SK-N-SH (cell line): Measurements from ENCODE around the gene UGT2A3. TPM values are rescaled to one million over a fixed set of nuclear protein-coding genes. Genes with fewer than 3 reads are reported as not detected.

Experiments used
- CTCF ChIA-PET: fragments of 300-600, 350-600 bp; formaldehyde crosslinking; extraction: SDS; loops from one replicate; lab custom pipeline; 2021; lab: Yijun Ruan, JAX
- POLR2A ChIA-PET: fragments of 350-600 bp; sonication (Branson Sonifier 250); formaldehyde crosslinking; extraction: SDS; loops from one replicate; lab custom pipeline; 2020; ENCODE audit warnings: antibody characterized with exemption, inconsistent platforms; lab: Yijun Ruan, JAX
- DNase-seq: peaks from one replicate; pipeline ENCODE4 v3.0.0; 2012
- H2AFZ ChIP-seq: fragments of 200-600 bp; sonication (generic); 2 replicates; pipeline ENCODE4 v1.8.1; 2016; ENCODE audit warnings: antibody characterized with exemption, mild to moderate bottlenecking, low read depth
- H3F3A ChIP-seq: fragments of 200-600 bp; sonication (generic); replicated peaks from 2 replicates; pipeline ENCODE3; 2016; ENCODE audit warnings: antibody characterized with exemption, mild to moderate bottlenecking; ENCODE audit not compliant: insufficient read depth
- H3K27ac ChIP-seq, 2 experiments: fragments of 200-500 bp in 1 of 2; fragments of 200-600 bp in 1 of 2; sonication (Bioruptor generic) in 1 of 2; sonication (generic), shearing (Covaris generic) in 1 of 2; 2 replicates each; pipeline versions ENCODE4 v1.5.1 to v1.6.1; 2014 to 2016; ENCODE audit warnings: low read depth in 2 of 2, inconsistent platforms in 1 of 2, low read length in 1 of 2, mild to moderate bottlenecking in 1 of 2, mixed read lengths in 1 of 2
- H3K27me3 ChIP-seq: fragments of 200-600 bp; sonication (generic), shearing (Covaris generic); 2 replicates; pipeline ENCODE4 v1.6.1; 2016; ENCODE audit warnings: mixed run types; ENCODE audit not compliant: insufficient read depth
- H3K36me3 ChIP-seq, 2 experiments: fragments of 200-500 bp in 1 of 2; fragments of 200-600 bp in 1 of 2; sonication (Bioruptor generic) in 1 of 2; sonication (generic) in 1 of 2; replicated peaks in 1 of 2; 2 replicates each; pipeline versions ENCODE3 to v1.5.1; 2014 to 2016; ENCODE audit warnings: low read length in 1 of 2, mild to moderate bottlenecking in 1 of 2; ENCODE audit not compliant: insufficient read depth in 2 of 2, control insufficient read depth in 1 of 2
- H3K4me1 ChIP-seq, 2 experiments: fragments of 200-500 bp in 1 of 2; fragments of 200-600 bp in 1 of 2; sonication (Bioruptor generic) in 1 of 2; sonication (generic), shearing (Covaris generic) in 1 of 2; 2 replicates each; pipeline versions ENCODE4 v1.5.1 to v1.6.1; 2014 to 2016; ENCODE audit warnings: low read depth in 1 of 2, low read length in 1 of 2, mixed run types in 1 of 2; ENCODE audit not compliant: insufficient read depth in 2 of 2, control insufficient read depth in 1 of 2
- H3K4me2 ChIP-seq: fragments of 200-600 bp; sonication (generic), shearing (Covaris generic); 2 replicates; pipeline ENCODE4 v1.6.1; 2017; ENCODE audit warnings: mixed run types
- H3K4me3 ChIP-seq, 2 experiments: fragments of 200-500 bp in 1 of 2; fragments of 200-600 bp in 1 of 2; sonication (Bioruptor generic) in 1 of 2; sonication (generic), shearing (Covaris generic) in 1 of 2; 2 replicates each; pipeline versions ENCODE4 v1.5.1 to v1.8.1; 2014 to 2016; ENCODE audit warnings: low read depth in 2 of 2, inconsistent platforms in 1 of 2, low read length in 1 of 2, mild to moderate bottlenecking in 1 of 2, mixed read lengths in 1 of 2, moderate library complexity in 1 of 2
- H3K79me2 ChIP-seq: fragments of 200-600 bp; sonication (generic); 2 replicates; pipeline ENCODE4 v1.8.1; 2017; ENCODE audit warnings: mild to moderate bottlenecking; ENCODE audit not compliant: insufficient read depth
- H3K9ac ChIP-seq: fragments of 200-600 bp; sonication (generic); 2 replicates; pipeline ENCODE4 v1.6.1; 2017; ENCODE audit warnings: mixed run types
- H3K9me2 ChIP-seq: fragments of 200-600 bp; sonication (generic); 2 replicates; pipeline ENCODE4 v1.6.1; 2017; ENCODE audit warnings: mixed run types
- H3K9me3 ChIP-seq: fragments of 200-600 bp; sonication (generic); 2 replicates; pipeline ENCODE4 v1.6.1; 2017; ENCODE audit warnings: mixed run types, mild to moderate bottlenecking, moderate library complexity
- H4K20me1 ChIP-seq: fragments of 200-600 bp; sonication (generic); 2 replicates; pipeline ENCODE4 v1.6.1; 2017; ENCODE audit warnings: mild to moderate bottlenecking, mixed run types; ENCODE audit not compliant: insufficient read depth
- CHD2 ChIP-seq: fragments of 150-350 bp; IDR thresholded peaks from 2 replicates; pipeline ENCODE4 v1.6.1; 2018; ENCODE audit warnings: low read length; ENCODE audit not compliant: partially characterized antibody
- CTCF ChIP-seq: fragments of 200-600 bp; sonication (generic); IDR thresholded peaks from 2 replicates; pipeline ENCODE4 v1.6.1; 2017; ENCODE audit warnings: antibody characterized with exemption, mild to moderate bottlenecking, moderate library complexity
- ELF1 ChIP-seq: IDR thresholded peaks from 2 replicates; pipeline ENCODE4 v1.4.0; 2012
- FOSL2 ChIP-seq: IDR thresholded peaks from 2 replicates; pipeline ENCODE4 v1.4.0; 2012; ENCODE audit warnings: low read depth, mild to moderate bottlenecking, moderate library complexity, borderline replicate concordance
- FOXJ3 ChIP-seq: sonication (generic); formaldehyde crosslinking; IDR thresholded peaks from 2 replicates; pipeline ENCODE4 v1.5.1; 2020; ENCODE audit warnings: mild to moderate bottlenecking, missing genetic modification reagents
- IRF3 ChIP-seq: fragments of 150-350 bp; IDR thresholded peaks from 2 replicates; pipeline ENCODE4 v1.6.1; 2016; ENCODE audit warnings: mild to moderate bottlenecking, low read depth, low read length
- NFIC ChIP-seq: IDR thresholded peaks from 2 replicates; pipeline ENCODE4 v1.4.0; 2012; ENCODE audit warnings: borderline replicate concordance
- NRF1 ChIP-seq: IDR thresholded peaks from 2 replicates; pipeline ENCODE4 v1.6.1; 2012; ENCODE audit warnings: low read depth, mild to moderate bottlenecking, low read length
- PBX3 ChIP-seq: IDR thresholded peaks from 2 replicates; pipeline ENCODE4; 2012
- POLR2AphosphoS5 ChIP-seq: IDR thresholded peaks from 2 replicates; pipeline ENCODE4 v1.6.1; 2012; ENCODE audit warnings: low read depth, low read length
- RCOR1 ChIP-seq: fragments of 150-350 bp; IDR thresholded peaks from 2 replicates; pipeline ENCODE4 v1.6.1; 2017; ENCODE audit warnings: antibody characterized with exemption, low read length
- RFX5 ChIP-seq: IDR thresholded peaks from 2 replicates; pipeline ENCODE4 v1.6.1; 2012; ENCODE audit warnings: mild to moderate bottlenecking, improper control_type of control experiment, low read length
- RXRA ChIP-seq: IDR thresholded peaks from 2 replicates; pipeline ENCODE4 v1.4.0; 2012; ENCODE audit warnings: low read depth, mild to moderate bottlenecking, borderline replicate concordance
- SIN3A ChIP-seq: IDR thresholded peaks from 2 replicates; pipeline ENCODE4 v1.6.1; 2012; ENCODE audit warnings: low read depth, mild to moderate bottlenecking, low read length, moderate library complexity, borderline replicate concordance
- SMC3 ChIP-seq: IDR thresholded peaks from 2 replicates; pipeline ENCODE4 v1.6.1; 2012; ENCODE audit warnings: low read depth, low read length, improper control_type of control experiment
- TAF1 ChIP-seq: IDR thresholded peaks from 2 replicates; pipeline ENCODE4 v1.6.1; 2012; ENCODE audit warnings: low read depth, mild to moderate bottlenecking, low read length, moderate library complexity, borderline replicate concordance
- TCF12 ChIP-seq: IDR thresholded peaks from 2 replicates; pipeline ENCODE4 v1.4.0; 2012
- WGBS: methylation state at CpG from one replicate; pipeline ENCODE4 v1.1.6; 2017; ENCODE audit warnings: low lambda C conversion rate; 5-methylcytosine and 5-hydroxymethylcytosine counted together
- polyA plus RNA-seq, 3 experiments: library from polyadenylated mRNA; depleted of rRNA; stranded (reverse); fragments of >200 nt; gene quantifications; 2 replicates each; pipeline ENCODE4 v1.2.3, GENCODE V29; 2012
- TF ChIP-seq, protein P1 (sequence below): fragments of 150-350 bp; IDR thresholded peaks from 2 replicates; pipeline ENCODE4 v1.6.1; 2017; ENCODE audit warnings: antibody characterized with exemption, low read length, low read depth, borderline replicate concordance

Gene UGT2A3
- polyA plus RNA-seq, 1 of the 3 experiments (the other 2 are of a cell fraction) = not detected

- ChIA-PET CTCF (interaction anchor here (0.7 kb wide), 1 partner anchor 45 kb away, joined by 3 read pairs; no protein-coding TSS in a partner anchor), POLR2A (no interaction called here)
- TF ChIP-seq TCF12 (no peak), CTCF (no peak), SMC3 (no peak), NRF1 (no peak), NFIC (no peak), FOXJ3 (CRISPR knock-in tag) (no peak), RXRA (no peak)
Observed at GRCh38 chr4:68929076-68929737, 22.4 kb downstream of the UGT2A3 start.

GRCh38 chr4:68927165-68927564 is 24.4 kb downstream of the UGT2A3 start:
- Histone ChIP-seq H3K36me3 (no peaks in the 10 kb centered on the region), H3K4me2 (no peak overlapping the region), H3K9me3 (no peaks in the 10 kb centered on the region), H2AFZ (no peak overlapping the region), H3F3A (no peaks in the 10 kb centered on the region), H3K4me3 (no peak overlapping the region), H3K27me3 (no peaks in the 10 kb centered on the region), H4K20me1 (no peaks in the 10 kb centered on the region), H3K27ac (no peak overlapping the region), H3K9ac (no peak overlapping the region), H3K9me2 (peaks cover 3% of the 10 kb centered on the region; the same call in 1 of the 2 replicates), H3K4me1 (no peaks in the 10 kb centered on the region), H3K79me2 (no peaks in the 10 kb centered on the region)
- DNase-seq = no peak
- 5% methylated on average over 3 of the region's 3 CpGs for WGBS
- ChIA-PET POLR2A (no interaction called here), CTCF (no interaction called here)
- TF ChIP-seq ELF1 (no peak), RFX5 (no peak), POLR2AphosphoS5 (no peak), CTCF (no peak), SIN3A (no peak), FOSL2 (no peak), IRF3 (no peak), SMC3 (no peak), PBX3 (no peak), CHD2 (no peak), NFIC (no peak), RCOR1 (no peak), TAF1 (no peak)
- TF ChIP-seq, protein P1, sequence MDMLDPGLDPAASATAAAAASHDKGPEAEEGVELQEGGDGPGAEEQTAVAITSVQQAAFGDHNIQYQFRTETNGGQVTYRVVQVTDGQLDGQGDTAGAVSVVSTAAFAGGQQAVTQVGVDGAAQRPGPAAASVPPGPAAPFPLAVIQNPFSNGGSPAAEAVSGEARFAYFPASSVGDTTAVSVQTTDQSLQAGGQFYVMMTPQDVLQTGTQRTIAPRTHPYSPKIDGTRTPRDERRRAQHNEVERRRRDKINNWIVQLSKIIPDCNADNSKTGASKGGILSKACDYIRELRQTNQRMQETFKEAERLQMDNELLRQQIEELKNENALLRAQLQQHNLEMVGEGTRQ = no peak

More at GRCh38 chr4:68929076-68929737, 22.4 kb downstream of the UGT2A3 start:
- no peaks in the 10 kb centered on the region for H3K9me3 ChIP-seq
- H3K27me3 ChIP-seq = no peaks in the 10 kb centered on the region
- no peaks in the 10 kb centered on the region for H3K4me1 ChIP-seq
- WGBS = 7% methylated on average over 3 of the region's 3 CpGs
- no peaks in the 10 kb centered on the region for H3K79me2 ChIP-seq
- no peaks in the 10 kb centered on the region; the same call in 1 of the 2 replicates for H3K9me2 ChIP-seq
- no peaks in the 10 kb centered on the region for H3F3A ChIP-seq
- no peaks in the 10 kb centered on the region for H3K36me3 ChIP-seq
- H4K20me1 ChIP-seq = no peaks in the 10 kb centered on the region
- no peak overlapping the region for H3K9ac ChIP-seq
- DNase-seq = no peak
- H3K4me3 ChIP-seq = no peak overlapping the region
- no peak overlapping the region for H3K27ac ChIP-seq
- H3K4me2 ChIP-seq = no peak overlapping the region
- no peak overlapping the region for H2AFZ ChIP-seq
